ENCODE data around the gene HOXA1.

HOXA1 gene

DNA sequence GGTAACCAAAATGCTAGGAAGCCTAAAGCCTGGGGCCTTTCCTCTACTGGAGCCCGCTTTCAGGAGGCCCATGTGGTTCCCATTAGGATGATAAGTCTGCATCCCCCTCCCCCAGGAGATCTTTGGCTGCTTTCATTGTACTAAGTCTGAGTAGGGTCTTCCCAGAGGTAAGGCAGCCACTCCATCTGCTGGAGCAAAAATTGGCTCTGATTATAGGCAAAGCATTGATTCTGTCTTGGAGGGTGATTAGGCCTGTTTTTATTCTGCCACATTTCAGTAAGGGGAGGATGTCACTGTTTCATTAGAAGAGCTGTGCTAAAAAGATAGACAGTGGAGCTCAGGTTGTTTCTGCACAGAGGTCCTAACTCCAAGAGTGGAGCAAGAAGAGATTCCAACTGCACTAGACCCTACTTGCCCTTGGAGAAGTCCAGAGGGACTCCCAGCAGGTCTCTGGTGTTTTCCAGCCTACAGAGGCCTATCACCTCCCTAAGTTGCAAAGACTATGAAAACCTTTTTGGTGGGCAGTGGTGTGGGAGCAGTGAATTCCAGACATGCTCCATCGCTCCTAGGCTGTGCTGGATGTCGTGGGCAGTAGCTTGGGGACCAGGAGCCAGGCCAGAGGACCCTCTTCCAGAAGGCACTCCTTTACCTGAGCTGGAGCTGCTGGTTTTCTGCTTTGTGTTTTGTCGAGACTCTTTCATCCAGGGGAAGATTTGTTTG lies 13.8 kb upstream of the HOXA1 start:
- TF ChIP-seq ARNTL (CRISPR knock-in tag; IDR thresholded peaks at IDR 0.05; ENCODE audit: borderline replicate concordance, low read depth) = no peak
- TF ChIP-seq, protein P1, sequence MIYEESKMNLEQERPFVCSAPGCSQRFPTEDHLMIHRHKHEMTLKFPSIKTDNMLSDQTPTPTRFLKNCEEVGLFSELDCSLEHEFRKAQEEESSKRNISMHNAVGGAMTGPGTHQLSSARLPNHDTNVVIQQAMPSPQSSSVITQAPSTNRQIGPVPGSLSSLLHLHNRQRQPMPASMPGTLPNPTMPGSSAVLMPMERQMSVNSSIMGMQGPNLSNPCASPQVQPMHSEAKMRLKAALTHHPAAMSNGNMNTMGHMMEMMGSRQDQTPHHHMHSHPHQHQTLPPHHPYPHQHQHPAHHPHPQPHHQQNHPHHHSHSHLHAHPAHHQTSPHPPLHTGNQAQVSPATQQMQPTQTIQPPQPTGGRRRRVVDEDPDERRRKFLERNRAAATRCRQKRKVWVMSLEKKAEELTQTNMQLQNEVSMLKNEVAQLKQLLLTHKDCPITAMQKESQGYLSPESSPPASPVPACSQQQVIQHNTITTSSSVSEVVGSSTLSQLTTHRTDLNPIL (CRISPR knock-in tag; IDR thresholded peaks at IDR 0.05; ENCODE audit: low read depth) = no peak
- TF ChIP-seq ZFP30 (CRISPR knock-in tag; IDR thresholded peaks at IDR 0.05) = no peak
- no peak for TF ChIP-seq PPARA (CRISPR knock-in tag; IDR thresholded peaks at IDR 0.05; ENCODE audit: borderline replicate concordance)
- TF ChIP-seq ZFP3 (CRISPR knock-in tag; IDR thresholded peaks at IDR 0.05) = no peak
- TF ChIP-seq BACH2 (CRISPR knock-in tag; IDR thresholded peaks at IDR 0.05; ENCODE audit: borderline replicate concordance) = no peak
- TF ChIP-seq RARB (CRISPR knock-in tag; IDR thresholded peaks at IDR 0.05) = no peak
- ATAC-seq = no peak

DNA sequence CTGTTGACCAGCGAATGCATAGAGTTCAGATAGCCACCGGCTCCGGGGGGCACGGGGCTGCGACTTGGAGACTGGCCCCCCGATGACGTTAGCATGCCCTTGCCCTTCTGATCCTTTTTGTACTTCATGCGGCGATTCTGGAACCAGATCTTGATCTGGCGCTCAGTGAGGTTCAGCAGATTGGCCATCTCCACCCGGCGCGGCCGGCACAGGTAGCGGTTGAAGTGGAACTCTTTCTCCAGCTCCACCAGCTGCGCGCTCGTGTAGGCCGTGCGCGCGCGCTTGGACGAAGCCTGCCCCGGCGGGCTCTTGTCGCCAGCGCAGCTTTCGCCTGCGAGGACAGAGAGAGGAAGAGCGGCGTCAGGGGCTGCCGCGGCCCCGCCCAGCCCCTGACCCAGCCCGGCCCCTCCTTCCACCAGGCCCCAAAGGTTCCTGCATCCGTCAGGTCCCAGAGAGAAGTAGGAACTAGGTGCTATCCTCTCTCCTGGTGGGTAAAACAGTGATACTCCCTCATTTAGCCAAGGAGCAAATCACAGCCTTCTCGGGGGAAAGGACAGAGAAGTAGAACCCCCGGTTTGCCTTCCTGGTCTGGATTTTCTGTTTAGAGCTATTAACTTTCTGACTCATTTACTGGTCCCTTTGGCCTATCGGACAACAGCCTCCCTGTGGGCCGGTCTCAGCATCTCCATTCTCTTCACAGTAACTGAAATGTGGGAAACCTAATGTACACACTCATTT lies 12.8 kb upstream of the HOXA1 start:
- ATAC-seq = no peak
- TF ChIP-seq, protein P2, sequence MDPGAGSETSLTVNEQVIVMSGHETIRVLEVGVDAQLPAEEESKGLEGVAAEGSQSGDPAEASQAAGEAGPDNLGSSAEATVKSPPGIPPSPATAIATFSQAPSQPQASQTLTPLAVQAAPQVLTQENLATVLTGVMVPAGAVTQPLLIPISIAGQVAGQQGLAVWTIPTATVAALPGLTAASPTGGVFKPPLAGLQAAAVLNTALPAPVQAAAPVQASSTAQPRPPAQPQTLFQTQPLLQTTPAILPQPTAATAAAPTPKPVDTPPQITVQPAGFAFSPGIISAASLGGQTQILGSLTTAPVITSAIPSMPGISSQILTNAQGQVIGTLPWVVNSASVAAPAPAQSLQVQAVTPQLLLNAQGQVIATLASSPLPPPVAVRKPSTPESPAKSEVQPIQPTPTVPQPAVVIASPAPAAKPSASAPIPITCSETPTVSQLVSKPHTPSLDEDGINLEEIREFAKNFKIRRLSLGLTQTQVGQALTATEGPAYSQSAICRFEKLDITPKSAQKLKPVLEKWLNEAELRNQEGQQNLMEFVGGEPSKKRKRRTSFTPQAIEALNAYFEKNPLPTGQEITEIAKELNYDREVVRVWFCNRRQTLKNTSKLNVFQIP (CRISPR knock-in tag; IDR thresholded peaks at IDR 0.05; ENCODE audit: borderline replicate concordance, low read depth) = no peak
- TF ChIP-seq TCF4 (CRISPR knock-in tag; IDR thresholded peaks at IDR 0.05; ENCODE audit: borderline replicate concordance) = no peak
- no peak for TF ChIP-seq SNAI2 (CRISPR knock-in tag; IDR thresholded peaks at IDR 0.05)

DNA sequence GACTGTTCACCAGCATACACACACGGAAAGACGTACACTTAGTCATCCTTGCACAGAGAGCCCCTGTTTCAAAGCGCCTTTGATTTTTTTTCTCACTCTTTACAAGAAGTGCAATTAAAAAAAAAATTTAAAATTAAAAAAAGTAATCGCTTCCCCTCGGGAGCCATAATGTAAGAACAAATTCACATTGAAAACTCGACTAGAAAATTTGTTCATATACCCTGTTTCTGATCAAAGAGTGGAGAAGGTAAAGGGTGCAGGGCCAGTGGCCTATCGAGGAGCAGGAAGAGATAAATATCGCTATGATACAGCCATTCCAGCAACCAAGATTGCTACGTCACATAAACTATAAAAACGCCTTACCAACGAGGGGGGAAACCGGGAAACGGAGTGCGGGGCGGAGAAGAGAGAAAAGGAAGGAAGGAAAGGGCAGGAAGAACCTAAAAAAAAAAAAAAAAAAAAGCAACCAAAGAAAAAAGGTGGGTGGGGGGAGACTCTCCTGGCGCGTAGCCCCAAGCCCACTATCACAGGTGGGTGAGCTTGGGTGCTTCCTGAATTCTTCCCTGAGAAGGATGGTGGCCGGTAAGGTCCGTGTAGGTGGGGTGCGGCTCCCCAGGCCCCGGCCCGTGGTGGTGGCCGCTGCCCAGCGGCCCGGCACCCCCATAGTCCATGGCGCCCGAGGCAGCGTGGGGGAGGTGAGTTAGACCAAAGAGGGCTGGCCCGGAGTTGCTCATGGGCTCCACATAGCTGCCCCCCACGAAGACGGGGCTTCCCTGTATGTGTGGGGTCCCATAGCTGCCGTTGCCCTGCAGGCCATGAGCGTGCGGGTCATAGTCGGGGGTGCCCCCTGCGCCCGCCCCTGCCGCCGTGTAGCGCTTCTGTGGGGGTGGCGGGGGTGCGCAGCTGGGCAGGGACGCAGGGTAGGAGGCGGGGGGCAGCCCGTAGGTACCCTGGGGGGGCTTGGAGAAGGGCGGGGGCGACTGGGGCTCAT lies 11.9 kb upstream of the HOXA1 start:
- TF ChIP-seq TCF4 (CRISPR knock-in tag; IDR thresholded peaks at IDR 0.05; ENCODE audit: borderline replicate concordance) (no peak), SNAI2 (CRISPR knock-in tag; IDR thresholded peaks at IDR 0.05) (no peak), ZFP3 (CRISPR knock-in tag; IDR thresholded peaks at IDR 0.05) (no peak), RARB (CRISPR knock-in tag; IDR thresholded peaks at IDR 0.05) (no peak), ZC3H10 (CRISPR knock-in tag; IDR thresholded peaks at IDR 0.05) (no peak), OSR1 (CRISPR knock-in tag; IDR thresholded peaks at IDR 0.05) (no peak), ARNTL (CRISPR knock-in tag; IDR thresholded peaks at IDR 0.05; ENCODE audit: borderline replicate concordance, low read depth) (no peak), CSDC2 (CRISPR knock-in tag; IDR thresholded peaks at IDR 0.05) (no peak), PPARA (CRISPR knock-in tag; IDR thresholded peaks at IDR 0.05; ENCODE audit: borderline replicate concordance) (no peak), ESRRG (CRISPR knock-in tag; IDR thresholded peaks at IDR 0.05) (no peak), BACH2 (CRISPR knock-in tag; IDR thresholded peaks at IDR 0.05; ENCODE audit: borderline replicate concordance) (no peak), ZNF8 (CRISPR knock-in tag; IDR thresholded peaks at IDR 0.05) (no peak), TOX (CRISPR knock-in tag; IDR thresholded peaks at IDR 0.05; ENCODE audit: borderline replicate concordance) (no peak)
- TF ChIP-seq, protein P3, sequence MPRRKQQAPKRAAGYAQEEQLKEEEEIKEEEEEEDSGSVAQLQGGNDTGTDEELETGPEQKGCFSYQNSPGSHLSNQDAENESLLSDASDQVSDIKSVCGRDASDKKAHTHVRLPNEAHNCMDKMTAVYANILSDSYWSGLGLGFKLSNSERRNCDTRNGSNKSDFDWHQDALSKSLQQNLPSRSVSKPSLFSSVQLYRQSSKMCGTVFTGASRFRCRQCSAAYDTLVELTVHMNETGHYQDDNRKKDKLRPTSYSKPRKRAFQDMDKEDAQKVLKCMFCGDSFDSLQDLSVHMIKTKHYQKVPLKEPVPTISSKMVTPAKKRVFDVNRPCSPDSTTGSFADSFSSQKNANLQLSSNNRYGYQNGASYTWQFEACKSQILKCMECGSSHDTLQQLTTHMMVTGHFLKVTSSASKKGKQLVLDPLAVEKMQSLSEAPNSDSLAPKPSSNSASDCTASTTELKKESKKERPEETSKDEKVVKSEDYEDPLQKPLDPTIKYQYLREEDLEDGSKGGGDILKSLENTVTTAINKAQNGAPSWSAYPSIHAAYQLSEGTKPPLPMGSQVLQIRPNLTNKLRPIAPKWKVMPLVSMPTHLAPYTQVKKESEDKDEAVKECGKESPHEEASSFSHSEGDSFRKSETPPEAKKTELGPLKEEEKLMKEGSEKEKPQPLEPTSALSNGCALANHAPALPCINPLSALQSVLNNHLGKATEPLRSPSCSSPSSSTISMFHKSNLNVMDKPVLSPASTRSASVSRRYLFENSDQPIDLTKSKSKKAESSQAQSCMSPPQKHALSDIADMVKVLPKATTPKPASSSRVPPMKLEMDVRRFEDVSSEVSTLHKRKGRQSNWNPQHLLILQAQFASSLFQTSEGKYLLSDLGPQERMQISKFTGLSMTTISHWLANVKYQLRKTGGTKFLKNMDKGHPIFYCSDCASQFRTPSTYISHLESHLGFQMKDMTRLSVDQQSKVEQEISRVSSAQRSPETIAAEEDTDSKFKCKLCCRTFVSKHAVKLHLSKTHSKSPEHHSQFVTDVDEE (CRISPR knock-in tag; IDR thresholded peaks at IDR 0.05) = no peak
- TF ChIP-seq, protein P4, sequence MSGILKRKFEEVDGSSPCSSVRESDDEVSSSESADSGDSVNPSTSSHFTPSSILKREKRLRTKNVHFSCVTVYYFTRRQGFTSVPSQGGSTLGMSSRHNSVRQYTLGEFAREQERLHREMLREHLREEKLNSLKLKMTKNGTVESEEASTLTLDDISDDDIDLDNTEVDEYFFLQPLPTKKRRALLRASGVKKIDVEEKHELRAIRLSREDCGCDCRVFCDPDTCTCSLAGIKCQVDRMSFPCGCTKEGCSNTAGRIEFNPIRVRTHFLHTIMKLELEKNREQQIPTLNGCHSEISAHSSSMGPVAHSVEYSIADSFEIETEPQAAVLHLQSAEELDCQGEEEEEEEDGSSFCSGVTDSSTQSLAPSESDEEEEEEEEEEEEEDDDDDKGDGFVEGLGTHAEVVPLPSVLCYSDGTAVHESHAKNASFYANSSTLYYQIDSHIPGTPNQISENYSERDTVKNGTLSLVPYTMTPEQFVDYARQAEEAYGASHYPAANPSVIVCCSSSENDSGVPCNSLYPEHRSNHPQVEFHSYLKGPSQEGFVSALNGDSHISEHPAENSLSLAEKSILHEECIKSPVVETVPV (CRISPR knock-in tag; IDR thresholded peaks at IDR 0.05) = no peak
- TF ChIP-seq, protein P5, sequence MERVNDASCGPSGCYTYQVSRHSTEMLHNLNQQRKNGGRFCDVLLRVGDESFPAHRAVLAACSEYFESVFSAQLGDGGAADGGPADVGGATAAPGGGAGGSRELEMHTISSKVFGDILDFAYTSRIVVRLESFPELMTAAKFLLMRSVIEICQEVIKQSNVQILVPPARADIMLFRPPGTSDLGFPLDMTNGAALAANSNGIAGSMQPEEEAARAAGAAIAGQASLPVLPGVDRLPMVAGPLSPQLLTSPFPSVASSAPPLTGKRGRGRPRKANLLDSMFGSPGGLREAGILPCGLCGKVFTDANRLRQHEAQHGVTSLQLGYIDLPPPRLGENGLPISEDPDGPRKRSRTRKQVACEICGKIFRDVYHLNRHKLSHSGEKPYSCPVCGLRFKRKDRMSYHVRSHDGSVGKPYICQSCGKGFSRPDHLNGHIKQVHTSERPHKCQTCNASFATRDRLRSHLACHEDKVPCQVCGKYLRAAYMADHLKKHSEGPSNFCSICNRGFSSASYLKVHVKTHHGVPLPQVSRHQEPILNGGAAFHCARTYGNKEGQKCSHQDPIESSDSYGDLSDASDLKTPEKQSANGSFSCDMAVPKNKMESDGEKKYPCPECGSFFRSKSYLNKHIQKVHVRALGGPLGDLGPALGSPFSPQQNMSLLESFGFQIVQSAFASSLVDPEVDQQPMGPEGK (CRISPR knock-in tag; IDR thresholded peaks at IDR 0.05; ENCODE audit: borderline replicate concordance) = no peak
- TF ChIP-seq, protein P1 (CRISPR knock-in tag; IDR thresholded peaks at IDR 0.05; ENCODE audit: low read depth) = no peak
- no peak for ATAC-seq
